NCI-H1417 (cell line): ENCODE results near the gene MFSD2A.
"Not testable (repeated sequence)": the region's sequence is repeated elsewhere in the genome, so short reads cannot be mapped to it uniquely, and the experiment has no call there.

Source experiments
- DNase-seq, 3 experiments: peaks; one replicate each; lab custom pipeline; 2025; lab: John Stamatoyannopoulos, UW

MFSD2A gene

GRCh38 chr1:39969048-39969447 is 14.1 kb downstream of the MFSD2A start:
- DNase-seq, result no peak

- DNase-seq, result peak in 1 of 3 experiments; percentile 39
Observed at GRCh38 chr1:39969531-39970270, 14.8 kb downstream of the MFSD2A start.

GRCh38 chr1:39970274-39970673 is 15.3 kb downstream of the MFSD2A start:
- DNase-seq, result no peak

GRCh38 chr1:39971138-39971537 is 16.2 kb downstream of the MFSD2A start:
- no peak for DNase-seq

DNA sequence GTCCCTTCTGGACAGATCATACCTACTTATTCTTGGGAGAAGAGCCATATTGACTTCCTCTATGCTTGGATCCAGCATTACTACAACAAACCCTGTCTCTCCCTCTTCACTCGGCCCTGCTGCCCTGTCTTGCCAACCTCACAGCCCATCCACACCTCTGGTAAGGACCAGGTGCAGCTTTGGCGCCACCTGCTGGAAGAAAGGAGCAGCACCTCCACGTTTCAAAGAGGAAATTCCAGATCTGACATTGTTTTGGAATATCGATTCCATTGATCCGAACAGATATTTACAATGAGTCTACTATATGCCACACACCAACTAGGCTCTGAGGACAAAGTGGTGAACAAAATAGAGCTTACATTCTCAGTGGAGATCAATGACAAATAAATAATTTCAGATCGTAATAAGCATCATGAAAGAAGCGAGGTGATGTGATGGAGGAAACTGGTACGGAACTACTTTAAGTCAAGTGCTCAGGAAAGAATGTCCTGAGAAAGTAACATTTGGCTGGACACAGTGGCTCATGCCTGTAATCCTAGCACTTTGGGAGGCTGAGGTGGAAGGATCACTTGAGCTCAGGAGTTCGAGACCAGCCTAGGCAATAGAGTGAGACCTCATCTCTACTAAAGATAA is 18.7 kb downstream of the MFSD2A start:
- DNase-seq, result peak; percentile 60 to 82 (median 69)

DNA sequence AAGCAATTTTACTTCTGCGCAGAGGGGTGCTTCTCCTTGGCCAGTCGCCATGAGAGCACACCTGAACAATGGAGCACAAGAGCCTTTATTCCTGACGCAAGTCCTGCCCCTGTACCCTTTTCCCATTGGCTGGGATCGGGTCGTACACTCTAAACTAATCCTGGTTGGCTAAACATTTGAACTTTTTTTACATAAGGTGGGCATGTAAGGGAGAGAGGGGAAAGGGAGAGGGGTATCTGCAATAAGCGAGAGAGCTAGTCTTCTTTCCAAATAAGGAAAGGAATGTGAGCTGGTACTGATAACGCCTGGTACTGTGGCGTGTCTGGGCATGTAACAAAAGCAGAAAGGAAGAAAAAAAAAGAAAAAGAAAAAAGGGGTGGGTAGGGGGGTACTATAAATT is 21.8 kb downstream of the MFSD2A start:
- DNase-seq, result no peak

DNA sequence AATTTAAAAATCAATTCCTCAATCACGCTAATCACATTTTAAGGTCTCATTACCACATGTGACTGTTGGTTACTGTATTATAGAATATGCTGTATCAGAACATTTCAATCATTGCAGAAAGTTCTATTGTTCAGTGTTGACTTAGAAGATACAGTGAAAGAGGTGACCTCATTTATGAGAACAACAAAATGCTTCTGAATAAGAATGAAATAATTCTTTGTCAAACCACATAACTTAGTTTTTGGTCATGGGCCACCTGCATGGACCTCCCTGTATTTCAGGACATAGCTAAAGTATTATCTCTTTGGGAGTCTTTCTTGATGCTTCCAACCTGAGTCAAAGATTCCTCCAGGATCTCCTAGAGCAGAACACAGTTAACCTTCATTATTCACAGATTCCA is 22.3 kb downstream of the MFSD2A start:
- no peak for DNase-seq

DNA sequence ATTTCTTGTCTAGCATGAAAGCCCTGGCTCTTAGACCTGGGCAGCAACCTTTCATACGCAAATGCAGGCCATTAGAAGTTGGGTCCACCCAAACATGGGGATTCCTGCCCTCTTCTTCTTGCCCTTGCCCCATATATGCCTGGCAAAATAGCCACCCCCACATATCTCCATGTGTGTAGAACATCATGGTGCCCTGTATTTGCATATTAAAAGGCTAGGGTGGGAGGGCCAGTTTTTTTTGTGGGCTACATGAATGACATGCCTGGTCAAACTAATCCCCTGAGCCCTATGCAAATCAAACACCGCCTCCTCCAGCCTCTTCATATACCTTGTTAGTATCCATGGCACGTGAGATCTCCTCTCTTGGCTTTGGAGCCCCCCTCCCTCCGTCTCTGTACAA is 24.7 kb downstream of the MFSD2A start:
- DNase-seq, result no peak

GRCh38 chr1:39980555-39981313 is 25.8 kb downstream of the MFSD2A start:
- DNase-seq, result no peak

- no peak for DNase-seq
Observed at GRCh38 chr1:39981385-39981784, 26.4 kb downstream of the MFSD2A start.

DNA sequence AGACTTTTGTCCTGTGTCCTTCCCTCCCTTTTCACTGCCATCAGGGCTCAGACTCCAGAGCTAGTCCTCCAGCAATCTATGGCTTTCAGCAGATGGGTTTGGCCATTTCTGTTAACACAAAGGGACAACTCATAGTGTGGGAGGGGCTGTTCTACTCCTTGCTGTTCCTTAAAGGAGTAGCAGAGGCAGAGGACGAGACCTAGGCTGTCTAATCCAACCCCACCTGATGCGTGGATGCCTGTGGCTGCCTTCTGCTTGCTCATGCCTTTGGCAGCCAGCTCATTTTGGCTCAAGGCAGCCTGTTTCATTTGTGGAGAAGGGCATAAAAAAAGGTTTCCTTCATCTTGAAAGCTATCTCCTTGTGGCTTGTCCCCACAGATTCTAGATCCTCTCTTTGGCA is 27.0 kb downstream of the MFSD2A start:
- DNase-seq, result no peak

- DNase-seq, result not testable (repeated sequence)
Observed at GRCh38 chr1:39984480-39984879, 29.5 kb downstream of the MFSD2A start.

DNA sequence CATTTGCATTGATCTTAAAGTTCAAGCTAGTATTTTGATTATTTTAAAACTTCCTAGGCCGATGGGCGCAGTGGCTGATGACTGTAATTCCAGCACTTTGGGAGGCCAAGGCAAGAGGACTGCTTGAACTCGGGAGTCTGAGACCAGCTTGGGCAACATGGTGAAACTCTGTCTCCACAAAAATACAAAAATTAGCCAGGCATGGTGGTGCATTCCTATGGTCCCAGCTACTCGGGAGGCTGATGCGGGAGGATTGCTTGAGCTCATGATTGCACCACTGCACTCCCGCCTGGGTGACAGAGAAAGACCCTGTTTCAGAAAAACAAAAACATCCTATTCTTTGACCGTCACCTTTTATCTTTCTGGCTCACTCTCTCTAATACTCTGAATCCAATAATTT is 30.0 kb downstream of the MFSD2A start:
- DNase-seq, result no peak

DNA sequence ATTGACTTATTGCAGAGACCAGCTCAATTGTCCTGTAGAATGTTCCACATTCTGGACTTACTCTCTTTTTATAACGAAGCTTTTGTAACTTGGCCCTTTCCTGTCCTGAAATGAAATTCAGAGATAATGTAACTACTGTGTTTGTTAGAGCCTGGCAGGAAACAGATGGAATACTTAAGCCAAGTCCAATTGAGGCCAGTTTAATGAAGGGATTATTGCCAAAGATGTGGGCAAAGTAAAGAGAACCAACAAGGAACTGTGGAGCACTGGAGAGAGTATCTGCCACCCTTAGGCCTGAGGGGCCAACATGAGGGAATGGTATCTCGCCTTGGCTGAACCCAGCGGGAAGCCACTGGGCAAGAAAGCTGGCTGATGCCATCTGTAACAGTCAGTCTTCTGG is 32.9 kb downstream of the MFSD2A start:
- DNase-seq, result no peak

DNA sequence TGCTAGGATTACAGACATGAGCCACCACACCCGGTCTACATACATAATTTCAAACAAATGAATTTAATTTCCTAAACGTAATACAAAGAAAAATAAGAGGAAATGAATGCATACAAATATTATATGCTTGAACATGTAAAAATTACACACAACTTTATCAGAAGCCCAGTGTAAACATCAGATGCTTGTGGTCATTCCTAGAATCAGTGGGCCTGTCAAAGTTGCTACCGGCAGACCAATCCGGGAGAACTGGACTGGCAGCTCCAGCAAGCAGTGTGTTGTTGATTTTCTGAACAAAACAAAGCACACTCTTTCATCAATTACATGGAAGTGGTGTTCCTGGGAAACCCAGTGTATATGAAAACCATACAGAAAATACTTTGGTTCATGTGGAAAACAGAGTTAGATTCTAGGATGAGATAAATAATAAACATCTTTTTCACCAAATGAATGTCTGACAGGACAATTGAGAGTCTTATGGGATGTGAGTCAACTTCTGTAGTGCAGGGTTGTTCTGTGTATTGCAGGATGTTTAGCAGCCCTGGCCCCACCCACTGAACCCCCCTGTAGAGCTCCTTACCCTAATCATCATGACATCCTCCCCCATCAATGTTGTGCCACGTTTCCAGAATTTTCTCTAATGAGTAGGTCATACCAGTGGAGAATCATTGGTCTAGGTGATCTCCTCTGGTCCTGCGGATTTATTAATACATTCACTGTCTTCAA is 33.8 kb downstream of the MFSD2A start:
- peak in 1 of 3 experiments; percentile 29 for DNase-seq

- DNase-seq, result no peak
Observed at GRCh38 chr1:39990428-39990827, 35.5 kb downstream of the MFSD2A start.

- no peak for DNase-seq
Observed at GRCh38 chr1:39992234-39992633, 37.3 kb downstream of the MFSD2A start.

DNA sequence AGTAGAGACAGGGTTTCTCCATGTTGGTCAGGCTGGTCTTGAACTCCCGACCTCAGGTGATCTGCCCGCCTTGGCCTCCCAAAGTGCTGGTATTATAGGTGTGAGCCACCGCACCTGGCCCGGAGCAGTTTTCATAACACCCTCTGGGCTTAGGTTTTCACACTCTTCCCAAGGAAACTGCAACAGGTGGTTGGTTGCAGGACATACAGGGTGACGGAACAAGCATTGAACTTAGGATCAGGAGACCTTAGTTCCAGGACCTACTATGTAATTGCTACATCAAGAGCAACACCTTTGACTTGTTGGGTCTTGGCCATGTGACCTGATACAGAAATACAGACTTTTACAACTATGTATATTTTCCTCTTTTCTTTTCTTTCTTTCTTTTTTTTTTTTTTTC is 37.9 kb downstream of the MFSD2A start:
- no peak for DNase-seq

- DNase-seq, result no peak
Observed at GRCh38 chr1:39995973-39996393, 41.0 kb downstream of the MFSD2A start.

DNA sequence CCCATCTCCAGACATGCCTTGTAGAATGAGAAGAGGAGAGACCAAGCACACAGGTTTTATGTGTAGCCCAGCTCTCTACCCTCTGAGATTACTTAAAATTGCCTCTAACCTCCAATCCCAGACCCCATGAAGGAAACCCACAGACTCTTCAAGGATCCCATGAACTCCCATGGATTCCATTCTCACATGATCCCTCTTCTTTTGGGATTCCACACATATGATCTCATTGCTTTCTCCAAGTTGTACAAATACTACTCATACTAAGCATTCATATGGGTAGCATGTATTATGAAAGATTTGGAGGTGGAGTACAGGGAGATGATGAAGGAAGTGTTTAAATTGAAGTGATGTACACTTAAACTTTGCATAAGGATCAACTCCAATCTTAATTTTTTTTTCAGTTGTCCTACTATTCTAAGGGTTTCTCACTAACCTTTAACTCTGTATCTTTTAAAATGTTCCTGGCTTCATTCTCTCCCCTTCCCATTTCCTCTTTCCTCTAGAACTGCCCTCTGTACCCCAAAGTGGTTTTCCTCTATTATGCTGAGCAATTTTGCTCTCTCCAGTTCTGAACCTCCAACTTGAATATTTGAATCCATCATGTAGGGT is 41.6 kb downstream of the MFSD2A start:
- no peak for DNase-seq

DNA sequence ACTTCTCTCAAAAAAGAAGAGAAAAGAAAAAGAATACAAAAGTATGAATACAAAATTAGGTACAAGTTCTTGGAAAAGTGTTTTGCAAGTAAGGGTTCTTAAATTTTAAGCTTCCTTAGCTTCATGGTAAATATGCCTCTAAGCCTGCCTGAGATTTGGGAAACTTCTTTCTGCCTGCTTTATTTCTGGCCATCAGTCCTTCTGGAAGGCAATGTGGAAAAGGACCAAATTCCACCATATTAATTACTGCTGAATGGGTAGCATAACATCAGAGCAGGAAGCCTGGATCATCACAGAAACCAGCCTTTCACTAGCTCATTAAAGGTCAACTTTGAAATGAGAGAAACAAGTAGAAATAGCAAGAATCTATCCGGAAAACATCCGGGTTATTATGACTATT is 46.5 kb downstream of the MFSD2A start:
- DNase-seq, result no peak
